ENCODE data around the gene CFAP157. TPM values are rescaled to one million over a fixed set of nuclear protein-coding genes. Genes with fewer than 3 reads are reported as not detected.

The CFAP157 gene
- total and polyA plus RNA-seq, 7 donors: 0.12 TPM; not detected in 6

- TF ChIP-seq EP300 (IDR thresholded peaks at IDR 0.05): no peak
- TF ChIP-seq POLR2AphosphoS5 (IDR thresholded peaks at IDR 0.05): no peak
- TF ChIP-seq CTCF (IDR thresholded peaks at IDR 0.05): no peak
- TF ChIP-seq POLR2A (IDR thresholded peaks at IDR 0.05): no peak
- no peak for DNase-seq
- Histone ChIP-seq H3K9me3 (no peaks in the 10 kb centered on the region), H3K4me1 (peaks cover 0 to 17% (median 7%) of the 10 kb centered on the region in 4 donors), H3K4me3 (no peak overlapping the region), H3K27ac (peak overlapping the region; percentile 81 to 84 (median 82)), H3K27me3 (no peaks in the 10 kb centered on the region), H3K36me3 (no peaks in the 10 kb centered on the region)
- WGBS, 2 donors: 97 to 98% methylated on average over 2 of the region's 2 CpGs
- intact Hi-C loops (cut with DNase I): no loop called here
Measured at GRCh38 chr9:127700140-127700539, 6.6 kb upstream of the CFAP157 start.

- WGBS, 2 donors: 57 to 80% methylated on average over 5 of the region's 5 CpGs
- Histone ChIP-seq H3K36me3 (no peaks in the 10 kb centered on the region), H3K27me3 (no peaks in the 10 kb centered on the region), H3K9me3 (no peaks in the 10 kb centered on the region), H3K4me3 (no peak overlapping the region), H3K4me1 (peaks cover 0 to 17% (median 7%) of the 10 kb centered on the region in 4 donors), H3K27ac (peak overlapping the region in 1 of 4 donors; percentile 84)
- no peak for TF ChIP-seq CTCF (IDR thresholded peaks at IDR 0.05)
- TF ChIP-seq POLR2A (IDR thresholded peaks at IDR 0.05): no peak
- no peak for TF ChIP-seq POLR2AphosphoS5 (IDR thresholded peaks at IDR 0.05)
- TF ChIP-seq EP300 (IDR thresholded peaks at IDR 0.05): no peak
- no peak for DNase-seq
- intact Hi-C loops (cut with DNase I): no loop called here
Measured at GRCh38 chr9:127700594-127701255, 6.1 kb upstream of the CFAP157 start.

- Histone ChIP-seq H3K27me3 (no peaks in the 10 kb centered on the region), H3K4me3 (no peak overlapping the region), H3K9me3 (no peaks in the 10 kb centered on the region), H3K27ac (no peak overlapping the region), H3K4me1 (peaks cover 0 to 17% (median 7%) of the 10 kb centered on the region in 4 donors), H3K36me3 (no peaks in the 10 kb centered on the region)
- DNase-seq: no peak
- intact Hi-C loops (cut with DNase I): no loop called here
- 79 to 86% methylated on average over 9 of the region's 9 CpGs for WGBS, 2 donors
- TF ChIP-seq POLR2AphosphoS5 (IDR thresholded peaks at IDR 0.05) (no peak), EP300 (IDR thresholded peaks at IDR 0.05) (no peak), CTCF (IDR thresholded peaks at IDR 0.05) (no peak), POLR2A (IDR thresholded peaks at IDR 0.05) (no peak)
Measured at GRCh38 chr9:127703289-127703946, 3.4 kb upstream of the CFAP157 start.

GRCh38 chr9:127705577-127706379 is 1.0 kb upstream of the CFAP157 start:
- no peak for DNase-seq
- Histone ChIP-seq H3K4me3 (no peak overlapping the region), H3K4me1 (no peaks in the 10 kb centered on the region), H3K27ac (no peak overlapping the region), H3K36me3 (no peaks in the 10 kb centered on the region), H3K27me3 (no peaks in the 10 kb centered on the region), H3K9me3 (no peaks in the 10 kb centered on the region)
- intact Hi-C loops (cut with DNase I): no loop called here
- WGBS, 2 donors: 87 to 88% methylated on average over 12 of the region's 12 CpGs
- no peak for TF ChIP-seq CTCF (IDR thresholded peaks at IDR 0.05)
- no peak for TF ChIP-seq POLR2A (IDR thresholded peaks at IDR 0.05)
- TF ChIP-seq POLR2AphosphoS5 (IDR thresholded peaks at IDR 0.05): no peak
- TF ChIP-seq EP300 (IDR thresholded peaks at IDR 0.05): no peak
